MCF 10A (cell line): ENCODE measurements around the gene ABLIM1. TPM values are rescaled to one million over a fixed set of nuclear protein-coding genes. Genes with fewer than 3 reads are reported as not detected.

ENCODE experiments used
- BruUV-seq: library from RNA; stranded (reverse); fragments of 400-500 nt; replicated peaks from 2 replicates; lab custom pipeline; 2021; lab: Mats Ljungman, UMichigan
- CTCF ChIA-PET: fragments of 300-600 bp; sonication (Branson Sonifier 250); formaldehyde crosslinking; extraction: SDS; loops from one replicate; lab custom pipeline; 2021; ENCODE audit warnings: antibody characterized with exemption, inconsistent platforms; lab: Yijun Ruan, JAX
- POLR2A ChIA-PET: fragments of 300-600, 350-650 bp; sonication (Branson Sonifier 250); formaldehyde crosslinking; extraction: SDS; loops from one replicate; lab custom pipeline; 2020; ENCODE audit warnings: antibody characterized with exemption, inconsistent platforms; lab: Yijun Ruan, JAX
- DNase-seq: peaks from one replicate; pipeline ENCODE4 v3.0.0-alpha.2; 2018; ENCODE audit not compliant: unreplicated experiment
- H3K27ac Mint-ChIP-seq: one replicate; pipeline ENCODE4 v1.8.0; 2022; ENCODE audit warnings: mild to moderate bottlenecking, low read depth, mixed read lengths; ENCODE audit not compliant: unreplicated experiment
- H3K27me3 Mint-ChIP-seq: one replicate; pipeline ENCODE4 v1.8.0; 2022; ENCODE audit warnings: mixed read lengths; ENCODE audit not compliant: insufficient read depth, unreplicated experiment
- H3K36me3 Mint-ChIP-seq: one replicate; pipeline ENCODE4 v1.8.0; 2022; ENCODE audit warnings: mild to moderate bottlenecking, moderate library complexity, mixed read lengths; ENCODE audit not compliant: insufficient read depth, unreplicated experiment
- H3K4me1 Mint-ChIP-seq: one replicate; pipeline ENCODE4 v1.8.0; 2022; ENCODE audit warnings: mixed read lengths; ENCODE audit not compliant: insufficient read depth, unreplicated experiment
- H3K4me3 Mint-ChIP-seq: one replicate; pipeline ENCODE4 v1.8.0; 2022; ENCODE audit warnings: mild to moderate bottlenecking, moderate library complexity, mixed read lengths; ENCODE audit not compliant: unreplicated experiment
- H3K9me3 Mint-ChIP-seq: one replicate; pipeline ENCODE4 v1.8.0; 2022; ENCODE audit warnings: mixed read lengths; ENCODE audit not compliant: unreplicated experiment
- intact Hi-C: fragments of 100-400 bp; cut with micrococcal nuclease; formaldehyde crosslinking; loops from 2 replicates; pipeline ENCODE4 v1.14.1; 2022
- total RNA-seq: library from RNA; stranded (reverse); gene quantifications from 2 replicates; pipeline ENCODE4 v1.2.3, GENCODE V29; 2022
- TF ChIP-seq, protein P1 (sequence below): fragments of 200-600 bp; IDR thresholded peaks from one replicate; pipeline ENCODE4 v1.8.0; 2022; ENCODE audit warnings: antibody characterized with exemption, mild to moderate bottlenecking; ENCODE audit not compliant: unreplicated experiment

Gene ABLIM1
- total RNA-seq, 1 experiment from 2014 or later, result 94.5 TPM

DNA sequence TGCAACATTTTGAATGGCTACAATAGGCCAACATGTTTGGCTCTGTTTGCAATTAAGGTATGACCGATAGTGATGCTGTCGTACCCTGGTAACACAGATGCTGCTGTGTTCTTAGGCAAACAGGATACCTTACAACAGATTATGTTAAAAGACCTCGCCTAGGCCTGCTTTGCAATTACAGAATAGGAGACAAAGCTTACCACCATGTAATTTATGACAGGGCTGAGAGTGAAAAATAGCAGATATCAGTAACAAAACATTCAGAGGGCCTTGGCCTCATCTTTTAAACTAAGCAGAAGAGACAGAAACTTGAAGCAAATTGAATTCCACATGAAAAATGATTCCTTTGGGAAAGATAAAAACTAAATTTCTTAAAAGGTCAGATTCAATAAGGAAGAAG lies 29.4 kb upstream of the ABLIM1 start:
- no peaks in the 10 kb centered on the region for H3K36me3 Mint-ChIP-seq
- POLR2A ChIA-PET, result interaction anchor here (0.6 to 4.1 kb wide), 5 partner anchors 10 to 513 kb away, joined by 3 to 18 read pairs (median 4); partner anchors contain the start of gene CCDC186
- H3K4me1 Mint-ChIP-seq, result peaks cover 41% of the 10 kb centered on the region
- CTCF ChIA-PET, result interaction anchor here (0.6 to 2.3 kb wide), 4 partner anchors 13 to 136 kb away, joined by 4 to 10 read pairs (median 5); no protein-coding TSS in a partner anchor
- H3K27me3 Mint-ChIP-seq, result no peaks in the 10 kb centered on the region
- TF ChIP-seq, protein P1, sequence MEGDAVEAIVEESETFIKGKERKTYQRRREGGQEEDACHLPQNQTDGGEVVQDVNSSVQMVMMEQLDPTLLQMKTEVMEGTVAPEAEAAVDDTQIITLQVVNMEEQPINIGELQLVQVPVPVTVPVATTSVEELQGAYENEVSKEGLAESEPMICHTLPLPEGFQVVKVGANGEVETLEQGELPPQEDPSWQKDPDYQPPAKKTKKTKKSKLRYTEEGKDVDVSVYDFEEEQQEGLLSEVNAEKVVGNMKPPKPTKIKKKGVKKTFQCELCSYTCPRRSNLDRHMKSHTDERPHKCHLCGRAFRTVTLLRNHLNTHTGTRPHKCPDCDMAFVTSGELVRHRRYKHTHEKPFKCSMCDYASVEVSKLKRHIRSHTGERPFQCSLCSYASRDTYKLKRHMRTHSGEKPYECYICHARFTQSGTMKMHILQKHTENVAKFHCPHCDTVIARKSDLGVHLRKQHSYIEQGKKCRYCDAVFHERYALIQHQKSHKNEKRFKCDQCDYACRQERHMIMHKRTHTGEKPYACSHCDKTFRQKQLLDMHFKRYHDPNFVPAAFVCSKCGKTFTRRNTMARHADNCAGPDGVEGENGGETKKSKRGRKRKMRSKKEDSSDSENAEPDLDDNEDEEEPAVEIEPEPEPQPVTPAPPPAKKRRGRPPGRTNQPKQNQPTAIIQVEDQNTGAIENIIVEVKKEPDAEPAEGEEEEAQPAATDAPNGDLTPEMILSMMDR, result no peak
- no peak for DNase-seq
- H3K4me3 Mint-ChIP-seq, result no peak overlapping the region
- no TSS peak for BruUV-seq
- H3K27ac Mint-ChIP-seq, result no peak overlapping the region
- intact Hi-C loops, result no loop called here
- no peaks in the 10 kb centered on the region for H3K9me3 Mint-ChIP-seq

DNA sequence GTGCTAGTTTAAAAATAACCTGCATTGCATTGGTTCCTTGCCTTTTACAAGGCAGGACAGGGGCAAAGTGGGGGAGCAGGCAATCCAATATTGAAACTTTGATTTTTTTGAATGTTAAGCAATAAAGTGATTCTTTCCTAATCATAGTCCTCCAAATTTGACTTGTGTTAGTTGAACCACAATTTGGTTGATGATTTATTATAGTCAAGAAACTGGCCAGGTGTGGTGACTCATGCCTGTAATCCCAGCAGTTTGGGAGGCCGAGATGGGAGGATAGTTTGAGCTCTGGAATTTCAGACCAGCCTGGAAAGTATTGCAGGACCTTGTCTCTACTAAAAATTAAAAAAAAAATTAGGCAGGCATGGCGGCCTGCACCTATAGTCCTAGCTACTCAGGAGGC lies 27.9 kb upstream of the ABLIM1 start:
- H3K4me3 Mint-ChIP-seq, result no peak overlapping the region
- POLR2A ChIA-PET, result interaction anchor here (1.1 to 4.9 kb wide), 7 partner anchors 11 to 110 kb away, joined by 3 to 37 read pairs (median 16); no protein-coding TSS in a partner anchor
- DNase-seq, result peak; percentile 76
- intact Hi-C loops, result no loop called here
- H3K27ac Mint-ChIP-seq, result no peak overlapping the region
- no peaks in the 10 kb centered on the region for H3K27me3 Mint-ChIP-seq
- no peaks in the 10 kb centered on the region for H3K9me3 Mint-ChIP-seq
- no TSS peak for BruUV-seq
- TF ChIP-seq, protein P1, result no peak
- H3K36me3 Mint-ChIP-seq, result no peaks in the 10 kb centered on the region
- CTCF ChIA-PET, result interaction anchor here (0.6 to 1.4 kb wide), 5 partner anchors 8 to 1752 kb away, joined by 3 to 5 read pairs (median 4); no protein-coding TSS in a partner anchor
- peaks cover 36% of the 10 kb centered on the region for H3K4me1 Mint-ChIP-seq

DNA sequence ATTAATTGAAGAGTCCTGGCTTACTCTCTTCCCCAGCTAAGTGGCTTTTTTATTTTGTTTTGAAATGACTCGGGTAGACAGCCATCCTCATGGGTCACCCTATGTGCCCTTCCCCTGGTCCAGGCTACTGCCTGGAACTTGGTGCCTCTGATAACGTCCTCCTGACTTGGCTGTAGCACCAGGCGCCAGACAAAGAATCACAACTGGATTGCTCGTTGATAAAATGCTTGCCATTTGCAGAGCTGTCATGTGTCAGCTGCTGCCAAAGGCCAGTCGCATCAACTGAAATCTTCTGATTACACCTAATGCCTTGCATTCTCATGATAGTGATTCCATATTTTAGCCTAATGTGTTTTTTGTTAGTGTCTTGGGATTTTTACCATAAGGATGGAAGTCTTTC lies 27.4 kb upstream of the ABLIM1 start:
- no peaks in the 10 kb centered on the region for H3K27me3 Mint-ChIP-seq
- DNase-seq, result no peak
- intact Hi-C loops, result no loop called here
- no TSS peak for BruUV-seq
- H3K36me3 Mint-ChIP-seq, result no peaks in the 10 kb centered on the region
- no peaks in the 10 kb centered on the region for H3K9me3 Mint-ChIP-seq
- H3K4me3 Mint-ChIP-seq, result no peak overlapping the region
- TF ChIP-seq, protein P1, result no peak
- H3K27ac Mint-ChIP-seq, result peak overlapping the region; percentile 74
- POLR2A ChIA-PET, result interaction anchor here (1.1 to 4.9 kb wide), 10 partner anchors 12 to 110 kb away, joined by 3 to 37 read pairs (median 8); no protein-coding TSS in a partner anchor
- CTCF ChIA-PET, result interaction anchor here (0.6 to 1.4 kb wide), 5 partner anchors 9 to 1753 kb away, joined by 3 to 5 read pairs (median 3); no protein-coding TSS in a partner anchor
- peaks cover 33% of the 10 kb centered on the region for H3K4me1 Mint-ChIP-seq

DNA sequence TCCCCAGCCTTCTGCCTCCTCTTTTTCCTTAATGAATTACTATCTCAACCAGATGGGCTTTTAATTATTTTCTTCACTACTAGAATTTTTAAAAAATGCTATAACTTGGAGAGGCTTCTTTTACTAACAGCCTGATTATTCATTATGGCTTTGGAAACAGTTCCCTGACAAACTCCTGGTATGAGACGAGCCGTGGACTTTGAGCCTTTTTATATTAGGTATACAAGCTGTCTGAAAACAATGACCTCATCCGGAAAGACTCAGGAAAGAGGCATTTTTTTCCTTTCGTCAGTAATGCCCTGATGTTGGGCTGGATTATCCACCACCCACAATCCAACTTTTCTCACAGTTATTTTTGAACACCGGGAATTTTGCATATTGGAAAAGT lies 26.7 kb upstream of the ABLIM1 start:
- intact Hi-C loops, result loop anchor here (5.0 kb wide), 2 partner anchors 53 to 108 kb away; no protein-coding TSS in a partner anchor
- Mint-ChIP-seq H3K27me3 (no peaks in the 10 kb centered on the region), H3K9me3 (no peaks in the 10 kb centered on the region), H3K4me1 (peaks cover 33% of the 10 kb centered on the region), H3K27ac (peak overlapping the region; percentile 74), H3K36me3 (no peaks in the 10 kb centered on the region), H3K4me3 (peak overlapping the region; percentile 67)
- DNase-seq, result peak; percentile 50
- ChIA-PET POLR2A (interaction anchor here (0.5 to 4.9 kb wide), 18 partner anchors 8 to 213 kb away, joined by 3 to 37 read pairs (median 6); no protein-coding TSS in a partner anchor), CTCF (interaction anchor here (1.0 to 1.2 kb wide), 4 partner anchors 9 to 135 kb away, joined by 3 to 5 read pairs (median 3); no protein-coding TSS in a partner anchor)
- TF ChIP-seq, protein P1, result no peak
- BruUV-seq, result no TSS peak
